Ishikawa (cell line): ENCODE measurements around the gene NRXN3.

Experiments used
- EGR1 ChIP-seq: IDR thresholded peaks from 2 replicates; pipeline ENCODE4 v1.6.1; 2012
- NFIC ChIP-seq: IDR thresholded peaks from 2 replicates; pipeline ENCODE4 v1.6.1; 2012
- TAF1 ChIP-seq: IDR thresholded peaks from 2 replicates; pipeline ENCODE4 v1.6.1; 2012; ENCODE audit warnings: low read depth, mild to moderate bottlenecking
- TCF12 ChIP-seq: IDR thresholded peaks from 2 replicates; pipeline ENCODE4 v1.6.1; 2012; ENCODE audit warnings: low read depth
- ZBTB7A ChIP-seq: IDR thresholded peaks from 2 replicates; pipeline ENCODE4 v1.6.1; 2012; ENCODE audit warnings: low read depth
- TF ChIP-seq, protein P1 (sequence below): IDR thresholded peaks from 2 replicates; pipeline ENCODE4 v1.6.1; 2012; ENCODE audit warnings: low read depth, mild to moderate bottlenecking

DNA sequence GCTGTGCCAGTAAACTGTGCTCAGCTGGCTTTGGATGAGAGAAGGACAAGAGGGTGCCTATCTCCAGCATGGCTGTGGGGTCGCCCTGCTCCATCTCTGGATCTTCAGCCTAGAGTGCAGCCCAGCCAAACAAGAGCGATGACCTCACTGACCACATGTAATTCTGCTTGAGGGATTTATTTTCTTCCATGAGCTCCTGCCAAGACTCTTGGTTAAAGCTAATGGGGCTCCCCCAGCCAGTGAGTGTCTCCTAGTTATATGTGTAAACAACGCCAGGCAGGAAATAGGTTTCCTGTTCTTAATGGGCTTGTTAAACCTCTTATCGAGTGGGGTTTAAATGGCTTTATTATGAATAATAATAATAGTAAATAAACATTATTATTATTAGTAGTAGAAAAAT lies 397.2 kb downstream of the NRXN3 start:
- no peak for TF ChIP-seq TCF12
- no peak for TF ChIP-seq EGR1
- TF ChIP-seq ZBTB7A = no peak
- no peak for TF ChIP-seq NFIC
- TF ChIP-seq TAF1 = no peak
- TF ChIP-seq, protein P1, sequence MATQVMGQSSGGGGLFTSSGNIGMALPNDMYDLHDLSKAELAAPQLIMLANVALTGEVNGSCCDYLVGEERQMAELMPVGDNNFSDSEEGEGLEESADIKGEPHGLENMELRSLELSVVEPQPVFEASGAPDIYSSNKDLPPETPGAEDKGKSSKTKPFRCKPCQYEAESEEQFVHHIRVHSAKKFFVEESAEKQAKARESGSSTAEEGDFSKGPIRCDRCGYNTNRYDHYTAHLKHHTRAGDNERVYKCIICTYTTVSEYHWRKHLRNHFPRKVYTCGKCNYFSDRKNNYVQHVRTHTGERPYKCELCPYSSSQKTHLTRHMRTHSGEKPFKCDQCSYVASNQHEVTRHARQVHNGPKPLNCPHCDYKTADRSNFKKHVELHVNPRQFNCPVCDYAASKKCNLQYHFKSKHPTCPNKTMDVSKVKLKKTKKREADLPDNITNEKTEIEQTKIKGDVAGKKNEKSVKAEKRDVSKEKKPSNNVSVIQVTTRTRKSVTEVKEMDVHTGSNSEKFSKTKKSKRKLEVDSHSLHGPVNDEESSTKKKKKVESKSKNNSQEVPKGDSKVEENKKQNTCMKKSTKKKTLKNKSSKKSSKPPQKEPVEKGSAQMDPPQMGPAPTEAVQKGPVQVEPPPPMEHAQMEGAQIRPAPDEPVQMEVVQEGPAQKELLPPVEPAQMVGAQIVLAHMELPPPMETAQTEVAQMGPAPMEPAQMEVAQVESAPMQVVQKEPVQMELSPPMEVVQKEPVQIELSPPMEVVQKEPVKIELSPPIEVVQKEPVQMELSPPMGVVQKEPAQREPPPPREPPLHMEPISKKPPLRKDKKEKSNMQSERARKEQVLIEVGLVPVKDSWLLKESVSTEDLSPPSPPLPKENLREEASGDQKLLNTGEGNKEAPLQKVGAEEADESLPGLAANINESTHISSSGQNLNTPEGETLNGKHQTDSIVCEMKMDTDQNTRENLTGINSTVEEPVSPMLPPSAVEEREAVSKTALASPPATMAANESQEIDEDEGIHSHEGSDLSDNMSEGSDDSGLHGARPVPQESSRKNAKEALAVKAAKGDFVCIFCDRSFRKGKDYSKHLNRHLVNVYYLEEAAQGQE = no peak
